ENCODE data around the gene TPST1.
A peak's percentile ranks its signal among the peaks of the same experiment; 100 is the strongest.
"Not testable (repeated sequence)": the region's sequence is repeated elsewhere in the genome, so short reads cannot be mapped to it uniquely, and the experiment has no call there.

TPST1 gene

GRCh38 chr7:66204822-66205740 is at the start of gene TPST1:
Gene TPST1, plus strand, starts transcription at chr7:66205334. Its CDS starts 35,092 bp downstream, at chr7:66240426.
- 0 out of 2 replicates have a peak, but pooled peaks have one; percentile 4 for TF ChIP-seq FOXM1 (IDR thresholded peaks at IDR 0.05; ENCODE audit: borderline replicate concordance)
- TF ChIP-seq SUZ12 (IDR thresholded peaks at IDR 0.05), result no peak
- TF ChIP-seq CTBP1 (IDR thresholded peaks at IDR 0.05; ENCODE audit: borderline replicate concordance), result no peak
- no peak for TF ChIP-seq ARNT (IDR thresholded peaks at IDR 0.05)
- TF ChIP-seq ELF4 (IDR thresholded peaks at IDR 0.05), result peak; percentile 49; the same call in 1 of the 2 replicates
- ChIA-PET POLR2A (interaction anchor here (0.6 to 1.7 kb wide), 14 partner anchors 9 to 538 kb away, joined by 3 to 7 read pairs (median 4); partner anchors contain the start of gene CRCP), CTCF (interaction anchor here (0.5 to 0.8 kb wide), 7 partner anchors 9 to 545 kb away, joined by 3 to 7 read pairs (median 3); no protein-coding TSS in a partner anchor)
- peak; percentile 99 for DNase-seq (ENCODE audit: extremely low spot score)

GRCh38 chr7:66156035-66156434 is 49.1 kb upstream of the TPST1 start:
- POLR2A ChIA-PET; CTCF ChIA-PET; DNase-seq (ENCODE audit: extremely low spot score): not testable (repeated sequence)

- CTCF ChIA-PET, result no interaction called here
- no peak for TF ChIP-seq SUZ12 (IDR thresholded peaks at IDR 0.05)
- no peak for TF ChIP-seq CTBP1 (IDR thresholded peaks at IDR 0.05; ENCODE audit: borderline replicate concordance)
- no peak for TF ChIP-seq ZNF384 (IDR thresholded peaks at IDR 0.05)
- no peak for TF ChIP-seq HDGF (IDR thresholded peaks at IDR 0.05; ENCODE audit: borderline replicate concordance)
- TF ChIP-seq FOXA1 (IDR thresholded peaks at IDR 0.05), result no peak
- TF ChIP-seq ARNT (IDR thresholded peaks at IDR 0.05), result no peak
- no peak for TF ChIP-seq L3MBTL2 (conservative IDR thresholded peaks at IDR 0.05)
- TF ChIP-seq ELF4 (IDR thresholded peaks at IDR 0.05), result no peak
- TF ChIP-seq LEF1 (IDR thresholded peaks at IDR 0.05; ENCODE audit: borderline replicate concordance), result no peak
- no peak for TF ChIP-seq PKNOX1 (IDR thresholded peaks at IDR 0.05)
- no peak for TF ChIP-seq BHLHE40 (IDR thresholded peaks at IDR 0.05; ENCODE audit: borderline replicate concordance)
- no peak for TF ChIP-seq SP1 (IDR thresholded peaks at IDR 0.05)
- no peak for TF ChIP-seq TARDBP (IDR thresholded peaks at IDR 0.05)
- TF ChIP-seq FOXK2 (IDR thresholded peaks at IDR 0.05), result no peak
- no peak for TF ChIP-seq NFRKB (IDR thresholded peaks at IDR 0.05)
- TF ChIP-seq FOXM1 (IDR thresholded peaks at IDR 0.05; ENCODE audit: borderline replicate concordance), result no peak
- no peak for DNase-seq (ENCODE audit: extremely low spot score)
- POLR2A ChIA-PET, result no interaction called here
Measured at GRCh38 chr7:66157060-66157459, 48.1 kb upstream of the TPST1 start.

GRCh38 chr7:66162622-66163021 is 42.5 kb upstream of the TPST1 start:
- no peak for DNase-seq (ENCODE audit: extremely low spot score)
- ChIA-PET POLR2A (no interaction called here), CTCF (no interaction called here)
- TF ChIP-seq FOXK2 (IDR thresholded peaks at IDR 0.05) (no peak), ARNT (IDR thresholded peaks at IDR 0.05) (no peak), CTBP1 (IDR thresholded peaks at IDR 0.05; ENCODE audit: borderline replicate concordance) (no peak), LEF1 (IDR thresholded peaks at IDR 0.05; ENCODE audit: borderline replicate concordance) (no peak), PKNOX1 (IDR thresholded peaks at IDR 0.05) (no peak), HDGF (IDR thresholded peaks at IDR 0.05; ENCODE audit: borderline replicate concordance) (no peak)

- ChIA-PET CTCF (no interaction called here), POLR2A (no interaction called here)
- DNase-seq (ENCODE audit: extremely low spot score), result no peak
- no peak for TF ChIP-seq ELF4 (IDR thresholded peaks at IDR 0.05)
- no peak for TF ChIP-seq TARDBP (IDR thresholded peaks at IDR 0.05)
- TF ChIP-seq FOXK2 (IDR thresholded peaks at IDR 0.05), result no peak
- no peak for TF ChIP-seq SP1 (IDR thresholded peaks at IDR 0.05)
- TF ChIP-seq NFRKB (IDR thresholded peaks at IDR 0.05), result no peak
- TF ChIP-seq PKNOX1 (IDR thresholded peaks at IDR 0.05), result no peak
- no peak for TF ChIP-seq L3MBTL2 (conservative IDR thresholded peaks at IDR 0.05)
- no peak for TF ChIP-seq LEF1 (IDR thresholded peaks at IDR 0.05; ENCODE audit: borderline replicate concordance)
- no peak for TF ChIP-seq CTBP1 (IDR thresholded peaks at IDR 0.05; ENCODE audit: borderline replicate concordance)
- no peak for TF ChIP-seq HDGF (IDR thresholded peaks at IDR 0.05; ENCODE audit: borderline replicate concordance)
- no peak for TF ChIP-seq ARNT (IDR thresholded peaks at IDR 0.05)
- no peak for TF ChIP-seq ZNF384 (IDR thresholded peaks at IDR 0.05)
- TF ChIP-seq FOXA1 (IDR thresholded peaks at IDR 0.05), result no peak
- no peak for TF ChIP-seq FOXM1 (IDR thresholded peaks at IDR 0.05; ENCODE audit: borderline replicate concordance)
- TF ChIP-seq SUZ12 (IDR thresholded peaks at IDR 0.05), result no peak
Measured at GRCh38 chr7:66163186-66163610, 41.9 kb upstream of the TPST1 start.

GRCh38 chr7:66164356-66164755 is 40.8 kb upstream of the TPST1 start:
- POLR2A ChIA-PET, result no interaction called here
- no peak for DNase-seq (ENCODE audit: extremely low spot score)
- no peak for TF ChIP-seq SUZ12 (IDR thresholded peaks at IDR 0.05)
- TF ChIP-seq ARNT (IDR thresholded peaks at IDR 0.05), result no peak
- TF ChIP-seq BHLHE40 (IDR thresholded peaks at IDR 0.05; ENCODE audit: borderline replicate concordance), result no peak
- TF ChIP-seq CTBP1 (IDR thresholded peaks at IDR 0.05; ENCODE audit: borderline replicate concordance), result no peak
- no peak for TF ChIP-seq ZNF384 (IDR thresholded peaks at IDR 0.05)
- TF ChIP-seq PKNOX1 (IDR thresholded peaks at IDR 0.05), result no peak
- no peak for TF ChIP-seq NFRKB (IDR thresholded peaks at IDR 0.05)
- no peak for TF ChIP-seq TARDBP (IDR thresholded peaks at IDR 0.05)
- TF ChIP-seq FOXK2 (IDR thresholded peaks at IDR 0.05), result no peak
- TF ChIP-seq FOXM1 (IDR thresholded peaks at IDR 0.05; ENCODE audit: borderline replicate concordance), result no peak
- no peak for TF ChIP-seq ELF4 (IDR thresholded peaks at IDR 0.05)
- no peak for TF ChIP-seq L3MBTL2 (conservative IDR thresholded peaks at IDR 0.05)
- no peak for TF ChIP-seq FOXA1 (IDR thresholded peaks at IDR 0.05)
- TF ChIP-seq SP1 (IDR thresholded peaks at IDR 0.05), result no peak
- no peak for TF ChIP-seq HDGF (IDR thresholded peaks at IDR 0.05; ENCODE audit: borderline replicate concordance)
- TF ChIP-seq LEF1 (IDR thresholded peaks at IDR 0.05; ENCODE audit: borderline replicate concordance), result no peak
- CTCF ChIA-PET, result no interaction called here
